ENCODE results near the gene RPL34.

DNA sequence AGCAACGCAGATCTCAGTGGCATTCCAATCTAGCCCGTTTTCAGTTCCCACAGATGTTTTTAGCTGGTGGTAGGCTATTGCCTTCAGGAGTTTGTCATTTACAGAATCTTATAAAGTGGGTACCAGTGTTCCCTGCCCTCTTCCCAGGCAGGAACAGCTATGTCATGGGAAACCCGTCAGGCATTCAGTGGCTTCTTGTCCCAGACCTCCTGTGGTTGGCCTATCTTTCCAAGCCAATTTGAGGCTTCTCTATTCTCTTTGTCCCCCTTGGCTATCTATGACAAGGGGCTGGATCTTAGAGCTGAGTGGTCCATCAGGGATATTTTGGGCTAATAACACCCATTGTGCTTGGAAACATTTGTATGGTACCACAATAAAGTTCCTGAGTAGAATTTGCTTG, 33.6 kb upstream of the RPL34 start:
- TF ChIP-seq EZH2phosphoT487 (IDR thresholded peaks at IDR 0.05; ENCODE audit: low read depth, severe bottlenecking, unreplicated experiment), result no peak
- TF ChIP-seq, protein P1, sequence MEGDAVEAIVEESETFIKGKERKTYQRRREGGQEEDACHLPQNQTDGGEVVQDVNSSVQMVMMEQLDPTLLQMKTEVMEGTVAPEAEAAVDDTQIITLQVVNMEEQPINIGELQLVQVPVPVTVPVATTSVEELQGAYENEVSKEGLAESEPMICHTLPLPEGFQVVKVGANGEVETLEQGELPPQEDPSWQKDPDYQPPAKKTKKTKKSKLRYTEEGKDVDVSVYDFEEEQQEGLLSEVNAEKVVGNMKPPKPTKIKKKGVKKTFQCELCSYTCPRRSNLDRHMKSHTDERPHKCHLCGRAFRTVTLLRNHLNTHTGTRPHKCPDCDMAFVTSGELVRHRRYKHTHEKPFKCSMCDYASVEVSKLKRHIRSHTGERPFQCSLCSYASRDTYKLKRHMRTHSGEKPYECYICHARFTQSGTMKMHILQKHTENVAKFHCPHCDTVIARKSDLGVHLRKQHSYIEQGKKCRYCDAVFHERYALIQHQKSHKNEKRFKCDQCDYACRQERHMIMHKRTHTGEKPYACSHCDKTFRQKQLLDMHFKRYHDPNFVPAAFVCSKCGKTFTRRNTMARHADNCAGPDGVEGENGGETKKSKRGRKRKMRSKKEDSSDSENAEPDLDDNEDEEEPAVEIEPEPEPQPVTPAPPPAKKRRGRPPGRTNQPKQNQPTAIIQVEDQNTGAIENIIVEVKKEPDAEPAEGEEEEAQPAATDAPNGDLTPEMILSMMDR (IDR thresholded peaks at IDR 0.05; ENCODE audit: poor library complexity), result no peak
- no peak for TF ChIP-seq EZH2 (IDR thresholded peaks at IDR 0.05; ENCODE audit: borderline replicate concordance)
